Body of pancreas (tissue), 4 donors: ENCODE data around the gene CCT8L2. TPM values are rescaled to one million over a fixed set of nuclear protein-coding genes. Genes with fewer than 3 reads are reported as not detected.
"Not testable (repeated sequence)": the region's sequence is repeated elsewhere in the genome, so short reads cannot be mapped to it uniquely, and the experiment has no call there.

ENCODE experiments used
- ATAC-seq: fragments of 150-250 bp; one replicate; pipeline ENCODE4 v1.9.1; 2016
- DNase-seq, 4 donors: peaks; one replicate each; pipeline ENCODE4 v3.0.0-alpha.2; 2019
- H3K27ac ChIP-seq, 4 donors: fragments of 200-600 bp; sonication (generic); 1 replicate in 3 of 4; 2 replicates in 1 of 4; pipeline versions ENCODE4 v1.5.1 to v1.6.1; 2016 to 2019; ENCODE audit warnings: mild to moderate bottlenecking in 1 of 4, mixed read lengths in 1 of 4, moderate library complexity in 1 of 4
- H3K27me3 ChIP-seq, 2 donors: fragments of 200-600 bp; sonication (generic); one replicate each; pipeline ENCODE4 v1.6.0; 2016; ENCODE audit warnings: mild to moderate bottlenecking in 1 of 2
- H3K36me3 ChIP-seq, 2 donors: fragments of 200-600 bp; sonication (generic); replicated peaks in 1 of 2; 2 replicates each; pipeline ENCODE4 v1.5.1; 2016; ENCODE audit warnings: low read depth in 2 of 2; ENCODE audit not compliant: insufficient read depth in 1 of 2
- H3K4me1 ChIP-seq: fragments of 200-600 bp; sonication (generic); one replicate; pipeline ENCODE4 v1.6.0; 2016
- H3K4me3 ChIP-seq, 2 donors: fragments of 200-600 bp; sonication (generic); 1 replicate in 1 of 2; 2 replicates in 1 of 2; pipeline ENCODE4 v1.5.1; 2016 to 2019
- H3K9me3 ChIP-seq, 3 donors: fragments of 200-600 bp; sonication (generic); 1 replicate in 2 of 3; 2 replicates in 1 of 3; pipeline ENCODE4 v1.5.1; 2016
- POLR2A ChIP-seq, 3 donors: fragments of 450-650 bp; IDR thresholded peaks; one replicate each; pipeline ENCODE4 v1.6.1; 2016; ENCODE audit warnings: antibody characterized with exemption in 3 of 3, mild to moderate bottlenecking in 2 of 3
- WGBS, 2 donors: methylation state at CpG; one replicate each; pipeline ENCODE4 v1.1.5; 2017; 5-methylcytosine and 5-hydroxymethylcytosine counted together
- intact Hi-C: fragments of 100-400 bp; cut with DNase I; formaldehyde crosslinking; loops from one replicate; pipeline ENCODE4 v1.15.1; 2023
- total RNA-seq, 2 donors: library from RNA; depleted of rRNA; stranded (reverse); fragments of >200 nt; gene quantifications; one replicate each; pipeline ENCODE4 v1.1.0, GENCODE V29; 2016
- TF ChIP-seq, protein P1 (sequence below), 7 experiments: fragments of 450-650 bp in 4 of 7; fragments of 200-600 bp in 3 of 7; sonication (generic) in 3 of 7; IDR thresholded peaks; one replicate each; pipeline ENCODE4 v1.5.1; 2016 to 2019; ENCODE audit warnings: antibody characterized with exemption in 7 of 7

The CCT8L2 gene
- total RNA-seq, 2 donors from 2014 or later = not detected

DNA sequence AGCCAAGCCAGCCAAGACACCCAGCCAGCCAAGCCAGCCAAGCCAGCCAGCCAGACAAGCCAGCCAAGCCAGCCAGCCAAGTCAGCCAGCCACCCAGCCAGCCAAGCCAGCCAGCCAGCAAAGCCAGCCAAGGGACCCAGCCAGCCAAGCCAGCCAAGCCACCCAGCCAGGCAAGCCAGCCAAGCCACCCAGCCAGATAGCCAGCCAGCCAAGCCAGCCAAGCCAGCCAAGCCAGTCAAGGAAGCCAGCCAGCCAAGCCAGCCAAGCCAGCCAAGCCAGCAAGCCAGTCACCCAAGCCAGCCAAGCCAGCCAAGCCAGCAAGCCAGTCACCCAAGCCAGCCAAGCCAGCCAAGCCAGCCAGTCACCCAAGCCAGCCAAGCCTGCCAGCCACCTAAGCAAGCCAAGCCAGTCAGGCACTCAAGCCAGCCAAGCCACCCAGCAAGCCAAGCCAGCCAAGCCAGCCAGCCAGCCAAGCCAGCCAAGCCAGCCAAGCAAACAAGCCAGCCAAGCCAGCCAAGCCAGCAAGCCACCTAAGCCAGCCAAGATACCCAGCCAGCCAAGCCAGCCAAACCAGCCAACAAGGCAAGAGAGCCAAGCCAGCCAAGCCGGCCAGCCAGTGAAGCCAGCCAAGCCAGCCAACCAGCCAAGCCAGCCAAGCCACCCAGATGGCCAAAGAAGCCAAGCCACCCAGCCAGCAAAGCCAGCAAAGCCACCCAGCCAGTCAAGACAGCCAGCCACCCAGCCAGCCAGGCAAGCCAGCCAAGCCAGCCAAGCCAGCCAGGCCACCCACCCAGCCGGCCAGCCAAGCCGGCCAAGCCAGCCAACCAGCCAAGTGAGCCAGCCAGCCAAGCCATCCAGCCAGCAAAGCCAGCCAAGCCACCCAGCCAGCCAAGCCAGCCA lies 33.3 kb downstream of the CCT8L2 start:
- 82% methylated on average over 3 of the region's 3 CpGs; no CpG with 5 or more reads in 1 of the 2 donors for WGBS, 2 donors
- H3K36me3 ChIP-seq = no peaks in the 10 kb centered on the region
- ATAC-seq (no peak), DNase-seq (no peak)
- intact Hi-C loops = no loop called here
- H3K4me1 ChIP-seq = no peaks in the 10 kb centered on the region
- H3K4me3 ChIP-seq = no peak overlapping the region
- no peak overlapping the region for H3K27ac ChIP-seq
- TF ChIP-seq POLR2A (IDR thresholded peaks at IDR 0.05) = no peak
- TF ChIP-seq, protein P1, sequence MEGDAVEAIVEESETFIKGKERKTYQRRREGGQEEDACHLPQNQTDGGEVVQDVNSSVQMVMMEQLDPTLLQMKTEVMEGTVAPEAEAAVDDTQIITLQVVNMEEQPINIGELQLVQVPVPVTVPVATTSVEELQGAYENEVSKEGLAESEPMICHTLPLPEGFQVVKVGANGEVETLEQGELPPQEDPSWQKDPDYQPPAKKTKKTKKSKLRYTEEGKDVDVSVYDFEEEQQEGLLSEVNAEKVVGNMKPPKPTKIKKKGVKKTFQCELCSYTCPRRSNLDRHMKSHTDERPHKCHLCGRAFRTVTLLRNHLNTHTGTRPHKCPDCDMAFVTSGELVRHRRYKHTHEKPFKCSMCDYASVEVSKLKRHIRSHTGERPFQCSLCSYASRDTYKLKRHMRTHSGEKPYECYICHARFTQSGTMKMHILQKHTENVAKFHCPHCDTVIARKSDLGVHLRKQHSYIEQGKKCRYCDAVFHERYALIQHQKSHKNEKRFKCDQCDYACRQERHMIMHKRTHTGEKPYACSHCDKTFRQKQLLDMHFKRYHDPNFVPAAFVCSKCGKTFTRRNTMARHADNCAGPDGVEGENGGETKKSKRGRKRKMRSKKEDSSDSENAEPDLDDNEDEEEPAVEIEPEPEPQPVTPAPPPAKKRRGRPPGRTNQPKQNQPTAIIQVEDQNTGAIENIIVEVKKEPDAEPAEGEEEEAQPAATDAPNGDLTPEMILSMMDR (IDR thresholded peaks at IDR 0.05) = no peak
- H3K9me3 ChIP-seq = no peaks in the 10 kb centered on the region
- no peaks in the 10 kb centered on the region for H3K27me3 ChIP-seq

DNA sequence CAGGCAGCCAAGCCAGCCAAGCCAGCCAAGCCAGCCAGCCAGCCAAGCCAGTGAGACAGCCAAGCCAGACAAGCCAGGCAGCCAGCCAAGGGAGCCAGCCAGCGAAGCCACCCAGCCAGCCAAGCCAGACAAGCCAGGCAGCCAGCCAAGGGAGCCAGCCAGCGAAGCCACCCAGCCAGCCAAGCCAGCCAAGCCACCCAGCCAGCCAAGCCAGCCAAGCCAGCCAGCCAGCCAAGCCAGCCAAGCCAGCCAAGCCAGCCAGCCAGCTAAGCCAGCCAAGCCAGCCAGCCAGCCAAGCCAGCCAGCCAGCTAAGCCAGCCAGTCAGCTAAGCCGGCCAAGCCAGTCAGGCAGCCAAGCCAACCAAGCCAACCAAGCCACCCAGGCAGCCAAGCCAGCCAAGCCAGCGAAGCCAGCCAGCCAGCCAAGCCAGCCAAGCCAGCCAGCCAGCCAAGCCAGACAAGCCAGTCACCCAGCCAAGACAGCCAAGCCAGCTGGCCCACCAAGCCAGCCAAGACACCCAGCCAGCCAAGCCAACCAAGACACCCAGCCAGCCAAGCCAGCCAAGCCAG lies 34.1 kb downstream of the CCT8L2 start:
- H3K27ac ChIP-seq, H3K36me3 ChIP-seq, H3K4me3 ChIP-seq, ATAC-seq, intact Hi-C loops, H3K9me3 ChIP-seq, DNase-seq, H3K4me1 ChIP-seq, H3K27me3 ChIP-seq: not testable (repeated sequence)
- WGBS, 2 donors = 76% methylated on average over 3 of the region's 4 CpGs; no CpG with 5 or more reads in 1 of the 2 donors

DNA sequence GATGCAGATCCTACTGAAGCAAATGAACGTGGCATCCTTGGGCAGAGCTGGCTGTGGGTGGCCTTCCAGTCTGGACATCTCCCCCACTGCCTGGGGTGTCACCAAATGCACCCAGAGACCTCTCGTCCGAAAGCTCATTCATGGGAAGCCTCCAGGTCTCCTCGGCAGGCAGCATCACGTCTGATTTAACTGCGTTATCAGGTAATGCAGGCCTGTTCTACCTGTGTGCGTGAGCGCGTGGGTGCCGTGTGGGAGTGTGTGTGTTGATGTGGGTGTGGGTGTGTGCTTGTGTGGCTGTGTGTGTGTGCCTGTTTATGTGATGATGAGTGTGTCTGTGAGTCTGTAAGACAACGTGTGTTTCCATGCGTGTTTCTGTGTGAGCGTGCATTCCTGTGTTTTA lies 35.1 kb downstream of the CCT8L2 start:
- H3K27me3 ChIP-seq, H3K4me1 ChIP-seq, H3K36me3 ChIP-seq, intact Hi-C loops, ATAC-seq, H3K27ac ChIP-seq, H3K9me3 ChIP-seq, H3K4me3 ChIP-seq, DNase-seq: not testable (repeated sequence)
- 71 to 72% methylated on average over 3 to 13 of the region's 13 CpGs for WGBS, 2 donors

DNA sequence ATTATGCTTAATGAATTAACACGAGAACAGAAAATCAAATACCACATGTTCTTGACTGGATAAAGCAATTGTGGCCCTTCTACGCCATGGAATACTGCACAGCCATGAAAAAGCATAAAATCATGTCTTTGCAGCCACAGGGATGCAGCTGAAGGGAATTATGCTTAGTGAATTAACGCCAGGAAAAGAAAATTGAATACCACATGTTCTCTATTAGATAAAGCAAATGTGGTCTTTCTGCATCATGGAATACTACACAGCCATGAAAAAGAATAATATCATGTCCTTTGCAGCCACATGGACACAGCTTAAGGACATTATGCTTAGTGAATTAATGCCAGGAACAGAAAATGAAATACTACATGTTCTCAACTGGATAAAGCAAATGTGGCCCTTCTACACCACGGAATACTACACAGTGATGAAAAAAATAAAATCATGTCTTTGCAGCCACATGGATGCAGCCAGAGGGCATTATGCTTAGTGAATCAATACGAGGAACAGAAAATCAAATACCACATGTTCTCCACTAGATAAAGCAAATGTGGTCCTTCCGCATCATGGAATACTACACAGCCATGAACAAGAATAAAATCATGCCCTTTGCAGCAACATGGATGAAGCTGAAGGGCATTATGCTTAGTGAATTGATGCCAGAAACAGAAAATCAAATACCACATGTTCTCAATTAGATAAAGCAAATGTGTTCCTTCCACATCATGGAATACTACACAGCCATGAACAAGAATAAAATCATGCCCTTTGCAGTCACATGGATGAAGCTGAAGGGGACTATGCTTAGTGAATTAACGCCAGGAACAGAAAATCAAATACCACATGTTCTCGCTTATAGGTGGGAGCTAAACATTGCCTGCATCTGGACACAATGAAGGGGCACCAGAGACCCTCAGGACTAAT lies 37.3 kb downstream of the CCT8L2 start:
- H3K27me3 ChIP-seq, H3K4me3 ChIP-seq, ATAC-seq, H3K9me3 ChIP-seq, H3K4me1 ChIP-seq, H3K36me3 ChIP-seq, intact Hi-C loops, H3K27ac ChIP-seq, DNase-seq: not testable (repeated sequence)
- WGBS, 2 donors = 63 to 71% methylated on average over 8 of the region's 8 CpGs

DNA sequence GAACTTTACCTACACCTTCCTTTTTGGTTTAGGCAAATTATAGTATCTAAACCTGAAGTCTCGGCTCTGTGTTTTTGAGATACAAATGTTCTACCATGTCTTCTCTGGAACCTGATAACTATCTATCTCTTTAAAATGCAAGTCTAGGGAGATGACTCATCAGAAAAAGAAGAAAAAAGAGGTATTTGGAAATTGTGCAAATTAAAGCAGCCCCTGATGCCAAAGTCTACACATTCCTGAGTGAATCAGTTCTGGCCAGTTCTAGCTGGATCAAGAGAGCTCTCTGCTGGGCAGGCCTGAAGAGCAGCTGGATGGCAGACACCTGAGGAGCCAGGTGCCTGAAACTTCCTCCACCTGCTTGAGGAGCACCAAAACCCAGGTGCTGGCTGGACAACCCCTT lies 49.3 kb downstream of the CCT8L2 start:
- intact Hi-C loops, H3K9me3 ChIP-seq, H3K4me1 ChIP-seq, H3K27me3 ChIP-seq, H3K36me3 ChIP-seq, ATAC-seq, DNase-seq, H3K27ac ChIP-seq, H3K4me3 ChIP-seq: not testable (repeated sequence)
- WGBS, 2 donors = 44 to 65% methylated on average over 1 of the region's 1 CpG

Other genes starting within 250 kb of the CCT8L2 start
- not detected for gene XKR3, start 232.6 kb upstream of the CCT8L2 start, total RNA-seq